Chondrocyte (in vitro differentiated cells): ENCODE results near the gene CMC2. TPM values are rescaled to one million over a fixed set of nuclear protein-coding genes. Genes with fewer than 3 reads are reported as not detected.

Experiments
- DNase-seq: peaks from one replicate; pipeline ENCODE4 v3.0.0; 2021; ENCODE audit warnings: mixed read lengths, low spot score
- H3K27ac Mint-ChIP-seq: one replicate; pipeline ENCODE4 v1.8.0; 2021; ENCODE audit warnings: mild to moderate bottlenecking, moderate library complexity, mixed read lengths; ENCODE audit not compliant: unreplicated experiment
- H3K27me3 Mint-ChIP-seq: 2 replicates; pipeline ENCODE4 v1.8.0; 2021; ENCODE audit warnings: low read depth, mixed read lengths
- H3K36me3 Mint-ChIP-seq: 2 replicates; pipeline ENCODE4 v1.8.0; 2021; ENCODE audit warnings: low read depth, mixed read lengths
- H3K4me1 Mint-ChIP-seq: 2 replicates; pipeline ENCODE4 v1.8.0; 2021; ENCODE audit warnings: low read depth, mild to moderate bottlenecking, mixed read lengths
- H3K4me3 Mint-ChIP-seq: one replicate; pipeline ENCODE4 v1.8.0; 2021; ENCODE audit warnings: mild to moderate bottlenecking, moderate library complexity, mixed read lengths; ENCODE audit not compliant: unreplicated experiment
- H3K9me3 Mint-ChIP-seq: 2 replicates; pipeline ENCODE4 v1.8.0; 2021; ENCODE audit warnings: low read depth, mixed read lengths
- CTCF ChIP-seq: fragments of 200-600 bp; sonication (generic); IDR thresholded peaks from 2 replicates; pipeline ENCODE4 v1.5.0; 2021; ENCODE audit warnings: antibody characterized with exemption, mild to moderate bottlenecking, moderate library complexity
- total RNA-seq: library from RNA; stranded (reverse); gene quantifications from 3 replicates; pipeline ENCODE4 v1.2.1, GENCODE V29; 2021

CMC2 gene
- total RNA-seq, 1 donor from 2014 or later, result 45.8 TPM

- H3K4me1 Mint-ChIP-seq, result peaks cover 35% of the 10 kb centered on the region
- H3K9me3 Mint-ChIP-seq, result no peaks in the 10 kb centered on the region
- DNase-seq, result no peak
- peak overlapping the region; percentile 39 for H3K27ac Mint-ChIP-seq
- peaks cover 36% of the 10 kb centered on the region for H3K36me3 Mint-ChIP-seq
- TF ChIP-seq CTCF, result no peak
- no peak overlapping the region for H3K4me3 Mint-ChIP-seq
- no peaks in the 10 kb centered on the region for H3K27me3 Mint-ChIP-seq
Observed at GRCh38 chr16:81040131-81040530, 33.4 kb upstream of the CMC2 start.

GRCh38 chr16:81036751-81037350, 30.2 kb upstream of the CMC2 start:
- Mint-ChIP-seq H3K9me3 (no peaks in the 10 kb centered on the region), H3K27me3 (no peaks in the 10 kb centered on the region), H3K36me3 (peaks cover 9% of the 10 kb centered on the region), H3K4me3 (peak overlapping the region; percentile 80), H3K27ac (peak overlapping the region; percentile 81), H3K4me1 (peaks cover 35% of the 10 kb centered on the region)
- DNase-seq, result no peak
- no peak for TF ChIP-seq CTCF

GRCh38 chr16:81035975-81036750, 29.5 kb upstream of the CMC2 start:
- Mint-ChIP-seq H3K27me3 (no peaks in the 10 kb centered on the region), H3K27ac (peak overlapping the region; percentile 81), H3K4me3 (peak overlapping the region; percentile 80), H3K36me3 (peaks cover 4% of the 10 kb centered on the region), H3K4me1 (peaks cover 35% of the 10 kb centered on the region), H3K9me3 (no peaks in the 10 kb centered on the region)
- DNase-seq, result no peak
- no peak for TF ChIP-seq CTCF

- Mint-ChIP-seq H3K27me3 (no peaks in the 10 kb centered on the region), H3K36me3 (peaks cover 3% of the 10 kb centered on the region), H3K27ac (peak within 1 kb of the TSS; percentile 81), H3K4me1 (peaks cover 35% of the 10 kb centered on the region), H3K9me3 (no peaks in the 10 kb centered on the region), H3K4me3 (peak within 1 kb of the TSS; percentile 80)
- peak; percentile 98 for TF ChIP-seq CTCF
- no peak for DNase-seq
Observed at GRCh38 chr16:81035398-81035974, 28.8 kb upstream of the CMC2 start, which contains the start of gene ATMIN. TSS of gene ATMIN (plus strand) at chr16:81035842. CDS start at chr16:81035871, 29 bp downstream.

GRCh38 chr16:81029930-81030604, 23.4 kb upstream of the CMC2 start:
- no peak for TF ChIP-seq CTCF
- Mint-ChIP-seq H3K27ac (no peak overlapping the region), H3K4me1 (no peaks in the 10 kb centered on the region), H3K36me3 (peaks cover 6% of the 10 kb centered on the region), H3K9me3 (no peaks in the 10 kb centered on the region), H3K27me3 (no peaks in the 10 kb centered on the region), H3K4me3 (no peak overlapping the region)
- no peak for DNase-seq
